WTC11 (cell line): ENCODE data around the gene NPAS3. TPM values are rescaled to one million over a fixed set of nuclear protein-coding genes. Genes with fewer than 3 reads are reported as not detected.

Experiments used
- ATAC-seq: fragments of 200-7000 bp; cut with Tn5 transposase; 2 replicates; pipeline ENCODE4 v1.10.0; 2021; ENCODE audit warnings: mild to moderate bottlenecking, moderate library complexity
- CTCF ChIA-PET: fragments of 300-600 bp; sonication (Branson Sonifier 250); formaldehyde crosslinking; loops from one replicate; lab custom pipeline; 2021; ENCODE audit warnings: antibody characterized with exemption; lab: Charles Lee
- POLR2A ChIA-PET: fragments of 350-600 bp; sonication (Branson Sonifier 250); formaldehyde crosslinking; loops from one replicate; lab custom pipeline; 2021; ENCODE audit warnings: antibody characterized with exemption; lab: Charles Lee
- DNase-seq: peaks from one replicate; pipeline ENCODE4 v3.0.0; 2021; ENCODE audit warnings: low spot score
- H3K27ac Mint-ChIP-seq: 2 replicates; pipeline ENCODE4 v1.8.0; 2021; ENCODE audit warnings: mixed read lengths
- H3K27me3 Mint-ChIP-seq: 2 replicates; pipeline ENCODE4 v1.8.0; 2021; ENCODE audit warnings: low read depth, mild to moderate bottlenecking, moderate library complexity, mixed read lengths
- H3K36me3 Mint-ChIP-seq: 2 replicates; pipeline ENCODE4 v1.8.0; 2021; ENCODE audit warnings: mixed read lengths
- H3K4me1 Mint-ChIP-seq: 2 replicates; pipeline ENCODE4 v1.8.0; 2022; ENCODE audit warnings: mixed read lengths
- H3K4me3 Mint-ChIP-seq: 2 replicates; pipeline ENCODE4 v1.8.0; 2021; ENCODE audit warnings: mild to moderate bottlenecking, moderate library complexity, mixed read lengths
- H3K9me3 Mint-ChIP-seq: 2 replicates; pipeline ENCODE4 v1.8.0; 2021; ENCODE audit warnings: mixed read lengths
- EMX1 ChIP-seq: fragments of 250-450 bp; sonication (Bioruptor Pico); IDR thresholded peaks from 2 replicates; pipeline ENCODE4 v1.8.0; 2021; ENCODE audit warnings: mild to moderate bottlenecking
- ETV6 ChIP-seq: sonication (generic); formaldehyde crosslinking; IDR thresholded peaks from 2 replicates; pipeline ENCODE4 v1.8.1; 2022; ENCODE audit warnings: mild to moderate bottlenecking, missing genetic modification reagents
- FOXK1 ChIP-seq: sonication (generic); formaldehyde crosslinking; IDR thresholded peaks from 2 replicates; pipeline ENCODE4 v1.8.0; 2022; ENCODE audit warnings: mild to moderate bottlenecking, moderate library complexity, missing genetic modification reagents
- KAT7 ChIP-seq: sonication (generic); formaldehyde crosslinking; IDR thresholded peaks from 2 replicates; pipeline ENCODE4 v1.8.1; 2023; ENCODE audit warnings: missing genetic modification reagents, mild to moderate bottlenecking, borderline replicate concordance
- MXD4 ChIP-seq: fragments of 250-450 bp; sonication (Bioruptor Pico); IDR thresholded peaks from 2 replicates; pipeline ENCODE4 v1.8.0; 2021; ENCODE audit warnings: mild to moderate bottlenecking, moderate library complexity, borderline replicate concordance
- NFATC4 ChIP-seq: fragments of 250-450 bp; sonication (Bioruptor Pico); IDR thresholded peaks from 2 replicates; pipeline ENCODE4 v1.9.0; 2021; ENCODE audit warnings: mild to moderate bottlenecking
- NFE2L1 ChIP-seq: sonication (generic); formaldehyde crosslinking; IDR thresholded peaks from 2 replicates; pipeline ENCODE4 v1.8.1; 2023; ENCODE audit warnings: missing genetic modification reagents
- NR1H2 ChIP-seq: sonication (generic); formaldehyde crosslinking; IDR thresholded peaks from 2 replicates; pipeline ENCODE4 v1.9.0; 2021; ENCODE audit warnings: mild to moderate bottlenecking, moderate library complexity, missing genetic modification reagents
- NR2C2 ChIP-seq: sonication (generic); formaldehyde crosslinking; IDR thresholded peaks from 2 replicates; pipeline ENCODE4 v1.8.0; 2022; ENCODE audit warnings: mild to moderate bottlenecking, missing genetic modification reagents
- RELA ChIP-seq: sonication (generic); formaldehyde crosslinking; IDR thresholded peaks from 2 replicates; pipeline ENCODE4 v1.8.1; 2022; ENCODE audit warnings: missing genetic modification reagents, mild to moderate bottlenecking, borderline replicate concordance
- SMAD3 ChIP-seq: sonication (generic); formaldehyde crosslinking; IDR thresholded peaks from 2 replicates; pipeline ENCODE4 v1.8.0; 2022; ENCODE audit warnings: missing genetic modification reagents, mild to moderate bottlenecking, borderline replicate concordance
- SOX15 ChIP-seq: fragments of 250-450 bp; sonication (Bioruptor Pico); IDR thresholded peaks from 2 replicates; pipeline ENCODE4 v1.9.0; 2021; ENCODE audit warnings: mild to moderate bottlenecking
- ZNF138 ChIP-seq: sonication (generic); formaldehyde crosslinking; conservative IDR thresholded peaks from 2 replicates; pipeline ENCODE4 v1.8.1; 2022; ENCODE audit warnings: mild to moderate bottlenecking, moderate library complexity, missing genetic modification reagents
- ZNF232 ChIP-seq: sonication (generic); formaldehyde crosslinking; IDR thresholded peaks from 2 replicates; pipeline ENCODE4 v1.8.0; 2022; ENCODE audit warnings: mild to moderate bottlenecking, missing genetic modification reagents
- ZNF263 ChIP-seq: sonication (generic); formaldehyde crosslinking; IDR thresholded peaks from 2 replicates; pipeline ENCODE4 v1.8.1; 2022; ENCODE audit warnings: low read depth, mild to moderate bottlenecking, moderate library complexity, missing genetic modification reagents
- ZNF317 ChIP-seq: sonication (generic); formaldehyde crosslinking; IDR thresholded peaks from 2 replicates; pipeline ENCODE4 v1.8.1; 2023; ENCODE audit warnings: low read depth, mild to moderate bottlenecking, moderate library complexity, missing genetic modification reagents, borderline replicate concordance
- ZNF671 ChIP-seq: fragments of 250-450 bp; sonication (Bioruptor Pico); IDR thresholded peaks from 2 replicates; pipeline ENCODE4 v1.8.0; 2021; ENCODE audit warnings: mild to moderate bottlenecking
- total RNA-seq: library from RNA; stranded (reverse); gene quantifications from 3 replicates; pipeline ENCODE4 v1.2.3, GENCODE V29; 2021
- TF ChIP-seq, protein P1 (sequence below): fragments of 250-450 bp; sonication (Bioruptor Pico); IDR thresholded peaks from 2 replicates; pipeline ENCODE4 v1.9.0; 2021; ENCODE audit warnings: mild to moderate bottlenecking, borderline replicate concordance
- TF ChIP-seq, protein P2 (sequence below): fragments of 200-600 bp; IDR thresholded peaks from 2 replicates; pipeline ENCODE4 v1.8.0; 2022; ENCODE audit warnings: antibody characterized with exemption
- TF ChIP-seq, protein P3 (sequence below): sonication (generic); formaldehyde crosslinking; IDR thresholded peaks from 2 replicates; pipeline ENCODE4 v1.8.1; 2022; ENCODE audit warnings: missing genetic modification reagents, borderline replicate concordance
- TF ChIP-seq, protein P4 (sequence below): sonication (generic); formaldehyde crosslinking; IDR thresholded peaks from 2 replicates; pipeline ENCODE4 v1.8.0; 2022; ENCODE audit warnings: mild to moderate bottlenecking, missing genetic modification reagents
- TF ChIP-seq, protein P5 (sequence below): sonication (generic); formaldehyde crosslinking; IDR thresholded peaks from 2 replicates; pipeline ENCODE4 v1.8.1; 2023; ENCODE audit warnings: mild to moderate bottlenecking, missing genetic modification reagents, borderline replicate concordance

The NPAS3 gene
- total RNA-seq, 1 experiment from 2014 or later, result 3.2 TPM

DNA sequence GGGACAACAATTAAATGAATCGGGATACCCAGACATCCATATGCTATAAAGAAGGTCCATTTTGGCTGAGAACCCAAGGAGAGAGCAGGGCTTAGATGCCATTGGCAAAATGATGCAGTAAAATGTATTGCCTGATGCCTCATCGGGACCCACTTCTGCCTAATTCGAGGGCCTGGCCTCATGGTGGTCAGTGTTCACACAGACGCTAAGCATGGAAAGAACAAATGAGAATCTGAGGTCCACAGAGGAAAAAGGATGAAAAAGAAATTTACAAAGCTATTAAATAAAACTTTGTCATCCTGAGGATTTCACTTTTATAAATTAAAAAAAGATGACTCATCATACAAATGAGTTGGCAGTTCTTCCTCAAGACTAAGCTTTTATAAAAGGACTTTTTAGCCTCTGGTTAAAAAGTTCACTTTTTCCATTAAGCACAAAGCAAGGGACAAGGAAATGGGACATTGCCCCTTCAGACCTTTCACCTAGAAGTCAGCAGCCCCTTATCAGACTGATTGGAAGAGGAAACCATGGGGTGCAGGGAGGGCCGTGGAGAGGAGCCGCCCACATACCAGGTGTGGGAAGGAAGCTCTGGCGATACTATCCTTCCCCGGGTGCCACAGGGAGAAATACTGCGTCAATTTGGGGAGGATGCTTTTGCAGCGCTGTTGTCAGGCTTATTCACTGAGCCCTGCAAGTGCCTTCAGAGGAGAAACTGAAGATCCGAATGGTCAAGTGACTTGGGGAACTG, 836.2 kb downstream of the NPAS3 start (continued):
- TF ChIP-seq, protein P1, sequence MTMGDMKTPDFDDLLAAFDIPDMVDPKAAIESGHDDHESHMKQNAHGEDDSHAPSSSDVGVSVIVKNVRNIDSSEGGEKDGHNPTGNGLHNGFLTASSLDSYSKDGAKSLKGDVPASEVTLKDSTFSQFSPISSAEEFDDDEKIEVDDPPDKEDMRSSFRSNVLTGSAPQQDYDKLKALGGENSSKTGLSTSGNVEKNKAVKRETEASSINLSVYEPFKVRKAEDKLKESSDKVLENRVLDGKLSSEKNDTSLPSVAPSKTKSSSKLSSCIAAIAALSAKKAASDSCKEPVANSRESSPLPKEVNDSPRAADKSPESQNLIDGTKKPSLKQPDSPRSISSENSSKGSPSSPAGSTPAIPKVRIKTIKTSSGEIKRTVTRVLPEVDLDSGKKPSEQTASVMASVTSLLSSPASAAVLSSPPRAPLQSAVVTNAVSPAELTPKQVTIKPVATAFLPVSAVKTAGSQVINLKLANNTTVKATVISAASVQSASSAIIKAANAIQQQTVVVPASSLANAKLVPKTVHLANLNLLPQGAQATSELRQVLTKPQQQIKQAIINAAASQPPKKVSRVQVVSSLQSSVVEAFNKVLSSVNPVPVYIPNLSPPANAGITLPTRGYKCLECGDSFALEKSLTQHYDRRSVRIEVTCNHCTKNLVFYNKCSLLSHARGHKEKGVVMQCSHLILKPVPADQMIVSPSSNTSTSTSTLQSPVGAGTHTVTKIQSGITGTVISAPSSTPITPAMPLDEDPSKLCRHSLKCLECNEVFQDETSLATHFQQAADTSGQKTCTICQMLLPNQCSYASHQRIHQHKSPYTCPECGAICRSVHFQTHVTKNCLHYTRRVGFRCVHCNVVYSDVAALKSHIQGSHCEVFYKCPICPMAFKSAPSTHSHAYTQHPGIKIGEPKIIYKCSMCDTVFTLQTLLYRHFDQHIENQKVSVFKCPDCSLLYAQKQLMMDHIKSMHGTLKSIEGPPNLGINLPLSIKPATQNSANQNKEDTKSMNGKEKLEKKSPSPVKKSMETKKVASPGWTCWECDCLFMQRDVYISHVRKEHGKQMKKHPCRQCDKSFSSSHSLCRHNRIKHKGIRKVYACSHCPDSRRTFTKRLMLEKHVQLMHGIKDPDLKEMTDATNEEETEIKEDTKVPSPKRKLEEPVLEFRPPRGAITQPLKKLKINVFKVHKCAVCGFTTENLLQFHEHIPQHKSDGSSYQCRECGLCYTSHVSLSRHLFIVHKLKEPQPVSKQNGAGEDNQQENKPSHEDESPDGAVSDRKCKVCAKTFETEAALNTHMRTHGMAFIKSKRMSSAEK, result no peak
- TF ChIP-seq, protein P2, sequence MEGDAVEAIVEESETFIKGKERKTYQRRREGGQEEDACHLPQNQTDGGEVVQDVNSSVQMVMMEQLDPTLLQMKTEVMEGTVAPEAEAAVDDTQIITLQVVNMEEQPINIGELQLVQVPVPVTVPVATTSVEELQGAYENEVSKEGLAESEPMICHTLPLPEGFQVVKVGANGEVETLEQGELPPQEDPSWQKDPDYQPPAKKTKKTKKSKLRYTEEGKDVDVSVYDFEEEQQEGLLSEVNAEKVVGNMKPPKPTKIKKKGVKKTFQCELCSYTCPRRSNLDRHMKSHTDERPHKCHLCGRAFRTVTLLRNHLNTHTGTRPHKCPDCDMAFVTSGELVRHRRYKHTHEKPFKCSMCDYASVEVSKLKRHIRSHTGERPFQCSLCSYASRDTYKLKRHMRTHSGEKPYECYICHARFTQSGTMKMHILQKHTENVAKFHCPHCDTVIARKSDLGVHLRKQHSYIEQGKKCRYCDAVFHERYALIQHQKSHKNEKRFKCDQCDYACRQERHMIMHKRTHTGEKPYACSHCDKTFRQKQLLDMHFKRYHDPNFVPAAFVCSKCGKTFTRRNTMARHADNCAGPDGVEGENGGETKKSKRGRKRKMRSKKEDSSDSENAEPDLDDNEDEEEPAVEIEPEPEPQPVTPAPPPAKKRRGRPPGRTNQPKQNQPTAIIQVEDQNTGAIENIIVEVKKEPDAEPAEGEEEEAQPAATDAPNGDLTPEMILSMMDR, result no peak
- TF ChIP-seq, protein P3, sequence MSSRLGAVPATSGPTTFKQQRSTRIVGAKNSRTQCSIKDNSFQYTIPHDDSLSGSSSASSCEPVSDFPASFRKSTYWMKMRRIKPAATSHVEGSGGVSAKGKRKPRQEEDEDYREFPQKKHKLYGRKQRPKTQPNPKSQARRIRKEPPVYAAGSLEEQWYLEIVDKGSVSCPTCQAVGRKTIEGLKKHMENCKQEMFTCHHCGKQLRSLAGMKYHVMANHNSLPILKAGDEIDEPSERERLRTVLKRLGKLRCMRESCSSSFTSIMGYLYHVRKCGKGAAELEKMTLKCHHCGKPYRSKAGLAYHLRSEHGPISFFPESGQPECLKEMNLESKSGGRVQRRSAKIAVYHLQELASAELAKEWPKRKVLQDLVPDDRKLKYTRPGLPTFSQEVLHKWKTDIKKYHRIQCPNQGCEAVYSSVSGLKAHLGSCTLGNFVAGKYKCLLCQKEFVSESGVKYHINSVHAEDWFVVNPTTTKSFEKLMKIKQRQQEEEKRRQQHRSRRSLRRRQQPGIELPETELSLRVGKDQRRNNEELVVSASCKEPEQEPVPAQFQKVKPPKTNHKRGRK (CRISPR knock-in tag), result no peak
- TF ChIP-seq NFE2L1 (no peak), FOXK1 (CRISPR knock-in tag) (no peak), ZNF232 (CRISPR knock-in tag) (no peak), ETV6 (CRISPR knock-in tag) (no peak), EMX1 (no peak)

DNA sequence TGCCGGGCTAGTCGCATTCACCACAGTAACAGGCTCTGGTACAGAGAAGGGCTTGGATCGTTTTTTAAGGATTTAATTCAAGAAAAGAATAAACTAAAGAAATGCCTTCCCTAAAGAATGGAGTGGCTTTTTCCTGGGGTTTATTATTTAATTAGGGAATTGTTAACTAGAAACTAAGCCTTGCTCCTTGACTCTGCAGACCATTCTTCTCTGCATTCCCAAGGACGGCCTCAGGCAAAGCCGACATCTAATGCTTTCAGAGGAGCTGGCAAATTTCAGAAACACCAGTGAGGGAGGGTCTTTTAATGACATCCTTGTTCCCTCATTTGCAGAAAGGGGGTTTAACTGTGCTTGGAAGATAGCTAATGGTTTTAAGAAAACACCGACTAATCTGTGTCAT, 838.2 kb downstream of the NPAS3 start:
- CTCF ChIA-PET, result no interaction called here
- peak; percentile 51; the same call in 1 of the 2 replicates for ATAC-seq
- Mint-ChIP-seq H3K27me3 (no peaks in the 10 kb centered on the region), H3K9me3 (no peaks in the 10 kb centered on the region), H3K4me3 (no peak overlapping the region), H3K27ac (no peak overlapping the region; the same call in 1 of the 2 replicates), H3K36me3 (no peaks in the 10 kb centered on the region)
- DNase-seq, result no peak
- TF ChIP-seq ZNF263 (no peak), MXD4 (CRISPR knock-in tag) (no peak), NR1H2 (CRISPR knock-in tag) (no peak), NR2C2 (CRISPR knock-in tag) (no peak), ZNF138 (no peak), KAT7 (no peak), ZNF671 (CRISPR knock-in tag) (no peak), SMAD3 (CRISPR knock-in tag) (no peak), ZNF317 (CRISPR knock-in tag) (no peak), RELA (CRISPR knock-in tag) (no peak), SOX15 (CRISPR knock-in tag) (no peak), NFATC4 (CRISPR knock-in tag) (no peak)
- TF ChIP-seq, protein P4, sequence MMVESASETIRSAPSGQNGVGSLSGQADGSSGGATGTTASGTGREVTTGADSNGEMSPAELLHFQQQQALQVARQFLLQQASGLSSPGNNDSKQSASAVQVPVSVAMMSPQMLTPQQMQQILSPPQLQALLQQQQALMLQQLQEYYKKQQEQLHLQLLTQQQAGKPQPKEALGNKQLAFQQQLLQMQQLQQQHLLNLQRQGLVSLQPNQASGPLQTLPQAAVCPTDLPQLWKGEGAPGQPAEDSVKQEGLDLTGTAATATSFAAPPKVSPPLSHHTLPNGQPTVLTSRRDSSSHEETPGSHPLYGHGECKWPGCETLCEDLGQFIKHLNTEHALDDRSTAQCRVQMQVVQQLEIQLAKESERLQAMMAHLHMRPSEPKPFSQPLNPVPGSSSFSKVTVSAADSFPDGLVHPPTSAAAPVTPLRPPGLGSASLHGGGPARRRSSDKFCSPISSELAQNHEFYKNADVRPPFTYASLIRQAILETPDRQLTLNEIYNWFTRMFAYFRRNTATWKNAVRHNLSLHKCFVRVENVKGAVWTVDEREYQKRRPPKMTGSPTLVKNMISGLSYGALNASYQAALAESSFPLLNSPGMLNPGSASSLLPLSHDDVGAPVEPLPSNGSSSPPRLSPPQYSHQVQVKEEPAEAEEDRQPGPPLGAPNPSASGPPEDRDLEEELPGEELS (CRISPR knock-in tag), result no peak
- TF ChIP-seq, protein P5, sequence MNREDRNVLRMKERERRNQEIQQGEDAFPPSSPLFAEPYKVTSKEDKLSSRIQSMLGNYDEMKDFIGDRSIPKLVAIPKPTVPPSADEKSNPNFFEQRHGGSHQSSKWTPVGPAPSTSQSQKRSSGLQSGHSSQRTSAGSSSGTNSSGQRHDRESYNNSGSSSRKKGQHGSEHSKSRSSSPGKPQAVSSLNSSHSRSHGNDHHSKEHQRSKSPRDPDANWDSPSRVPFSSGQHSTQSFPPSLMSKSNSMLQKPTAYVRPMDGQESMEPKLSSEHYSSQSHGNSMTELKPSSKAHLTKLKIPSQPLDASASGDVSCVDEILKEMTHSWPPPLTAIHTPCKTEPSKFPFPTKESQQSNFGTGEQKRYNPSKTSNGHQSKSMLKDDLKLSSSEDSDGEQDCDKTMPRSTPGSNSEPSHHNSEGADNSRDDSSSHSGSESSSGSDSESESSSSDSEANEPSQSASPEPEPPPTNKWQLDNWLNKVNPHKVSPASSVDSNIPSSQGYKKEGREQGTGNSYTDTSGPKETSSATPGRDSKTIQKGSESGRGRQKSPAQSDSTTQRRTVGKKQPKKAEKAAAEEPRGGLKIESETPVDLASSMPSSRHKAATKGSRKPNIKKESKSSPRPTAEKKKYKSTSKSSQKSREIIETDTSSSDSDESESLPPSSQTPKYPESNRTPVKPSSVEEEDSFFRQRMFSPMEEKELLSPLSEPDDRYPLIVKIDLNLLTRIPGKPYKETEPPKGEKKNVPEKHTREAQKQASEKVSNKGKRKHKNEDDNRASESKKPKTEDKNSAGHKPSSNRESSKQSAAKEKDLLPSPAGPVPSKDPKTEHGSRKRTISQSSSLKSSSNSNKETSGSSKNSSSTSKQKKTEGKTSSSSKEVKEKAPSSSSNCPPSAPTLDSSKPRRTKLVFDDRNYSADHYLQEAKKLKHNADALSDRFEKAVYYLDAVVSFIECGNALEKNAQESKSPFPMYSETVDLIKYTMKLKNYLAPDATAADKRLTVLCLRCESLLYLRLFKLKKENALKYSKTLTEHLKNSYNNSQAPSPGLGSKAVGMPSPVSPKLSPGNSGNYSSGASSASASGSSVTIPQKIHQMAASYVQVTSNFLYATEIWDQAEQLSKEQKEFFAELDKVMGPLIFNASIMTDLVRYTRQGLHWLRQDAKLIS, result no peak
- TF ChIP-seq, all 79 proteins: peak for 0
- peaks cover 25% of the 10 kb centered on the region for H3K4me1 Mint-ChIP-seq
- POLR2A ChIA-PET, result no interaction called here
